Adipocyte (in vitro differentiated cells): ENCODE measurements around the gene SPSB1.

Experiments used
- DNase-seq: peaks from one replicate; pipeline ENCODE4 v3.0.0-alpha.2; 2015; ENCODE audit warnings: low read depth
- H3K27me3 ChIP-seq: replicated peaks from 2 replicates; pipeline ENCODE4 v1.7.0; 2013; ENCODE audit warnings: mild to moderate bottlenecking, low read length, moderate library complexity; ENCODE audit not compliant: control insufficient read depth, insufficient read depth
- H3K36me3 ChIP-seq: 2 replicates; pipeline ENCODE4 v1.7.0; 2013; ENCODE audit warnings: low read length, mild to moderate bottlenecking, moderate library complexity; ENCODE audit not compliant: control insufficient read depth, insufficient read depth, severe bottlenecking
- H3K4me1 ChIP-seq: 2 replicates; pipeline ENCODE4 v1.7.0; 2013; ENCODE audit warnings: mild to moderate bottlenecking, low read length, moderate library complexity; ENCODE audit not compliant: control insufficient read depth, insufficient read depth
- H3K4me3 ChIP-seq: 2 replicates; pipeline ENCODE4 v1.7.0; 2013; ENCODE audit warnings: mild to moderate bottlenecking, low read length, moderate library complexity
- H3K9ac ChIP-seq: 2 replicates; pipeline ENCODE4 v1.7.0; 2013; ENCODE audit warnings: mild to moderate bottlenecking, low read length, moderate library complexity
- H3K9me3 ChIP-seq: 2 replicates; pipeline ENCODE4 v1.7.0; 2013; ENCODE audit warnings: mild to moderate bottlenecking, low read length, moderate library complexity; ENCODE audit not compliant: control insufficient read depth

The SPSB1 gene

DNA sequence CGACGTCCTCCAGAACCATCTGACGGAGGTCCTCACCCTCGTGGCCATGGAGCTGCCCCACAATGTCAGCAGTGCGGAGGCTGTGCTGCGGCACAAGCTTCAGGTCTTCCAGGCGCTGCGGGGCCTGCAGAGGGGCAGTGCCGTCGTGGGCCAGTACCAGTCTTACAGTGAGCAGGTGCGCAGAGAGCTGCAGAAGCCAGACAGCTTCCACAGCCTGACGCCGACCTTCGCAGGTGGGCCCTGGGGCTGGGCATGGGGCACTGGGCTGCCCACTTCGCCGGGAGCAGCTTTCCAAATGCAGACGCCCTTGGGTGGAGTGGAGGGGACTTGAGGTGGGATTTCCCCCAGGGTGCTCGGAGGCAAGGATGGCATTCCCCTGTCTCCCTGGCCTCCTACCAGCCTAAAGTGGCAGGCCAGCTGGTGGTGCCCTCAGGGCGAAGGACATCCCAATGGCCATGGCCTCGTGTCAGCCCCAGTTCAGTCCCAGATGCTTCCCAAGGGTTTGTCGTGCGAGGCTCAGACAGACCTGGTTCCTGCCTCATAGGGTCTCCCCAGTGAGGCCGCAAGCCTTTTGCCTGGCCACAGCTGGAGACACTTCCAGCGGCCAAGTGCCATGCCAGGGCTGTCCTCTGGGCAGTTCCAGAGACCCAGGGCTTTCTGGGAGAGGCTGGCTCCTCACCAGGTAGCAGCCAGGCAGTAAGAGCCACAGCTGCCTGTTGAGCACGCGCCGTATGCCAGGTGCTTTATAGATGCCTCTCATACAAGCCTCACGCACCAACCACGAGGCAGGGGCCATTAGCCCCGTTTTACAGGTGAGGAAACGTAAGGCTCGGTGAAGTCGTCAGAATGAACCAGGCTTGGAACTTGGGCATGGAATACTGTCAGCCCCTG lies 30.4 kb upstream of the SPSB1 start:
- DNase-seq = no peak
- Histone ChIP-seq H3K9me3 (no peaks in the 10 kb centered on the region), H3K4me3 (no peak overlapping the region), H3K27me3 (no peaks in the 10 kb centered on the region), H3K4me1 (peaks cover 7% of the 10 kb centered on the region), H3K36me3 (peaks cover 29% of the 10 kb centered on the region), H3K9ac (no peak overlapping the region)

DNA sequence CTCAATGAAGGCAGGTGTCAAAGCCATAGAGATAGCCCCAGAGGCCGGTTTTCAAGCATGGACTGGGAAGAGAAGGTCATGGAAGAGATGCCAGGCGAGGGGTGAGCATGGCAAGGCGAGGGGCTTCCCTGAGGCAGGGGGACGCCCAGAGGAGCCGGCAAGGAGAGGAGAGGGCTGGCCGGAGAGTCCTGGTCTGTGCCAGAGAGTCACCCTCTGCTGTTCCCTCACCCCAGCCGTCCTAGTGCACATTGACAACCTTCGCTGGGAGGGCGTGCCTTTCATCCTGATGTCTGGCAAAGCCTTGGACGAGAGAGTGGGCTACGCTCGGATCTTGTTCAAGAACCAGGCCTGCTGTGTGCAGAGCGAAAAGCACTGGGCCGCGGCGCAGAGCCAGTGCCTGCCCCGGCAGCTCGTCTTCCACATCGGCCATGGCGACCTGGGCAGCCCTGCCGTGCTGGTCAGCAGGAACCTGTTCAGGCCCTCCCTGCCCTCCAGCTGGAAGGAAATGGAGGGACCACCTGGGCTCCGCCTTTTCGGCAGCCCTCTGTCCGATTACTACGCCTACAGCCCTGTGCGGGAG lies 29.3 kb upstream of the SPSB1 start:
- H3K9ac ChIP-seq = no peak overlapping the region
- H3K4me1 ChIP-seq = peaks cover 7% of the 10 kb centered on the region
- no peak for DNase-seq
- H3K4me3 ChIP-seq = no peak overlapping the region
- peaks cover 29% of the 10 kb centered on the region for H3K36me3 ChIP-seq
- no peaks in the 10 kb centered on the region for H3K9me3 ChIP-seq
- H3K27me3 ChIP-seq = no peaks in the 10 kb centered on the region

DNA sequence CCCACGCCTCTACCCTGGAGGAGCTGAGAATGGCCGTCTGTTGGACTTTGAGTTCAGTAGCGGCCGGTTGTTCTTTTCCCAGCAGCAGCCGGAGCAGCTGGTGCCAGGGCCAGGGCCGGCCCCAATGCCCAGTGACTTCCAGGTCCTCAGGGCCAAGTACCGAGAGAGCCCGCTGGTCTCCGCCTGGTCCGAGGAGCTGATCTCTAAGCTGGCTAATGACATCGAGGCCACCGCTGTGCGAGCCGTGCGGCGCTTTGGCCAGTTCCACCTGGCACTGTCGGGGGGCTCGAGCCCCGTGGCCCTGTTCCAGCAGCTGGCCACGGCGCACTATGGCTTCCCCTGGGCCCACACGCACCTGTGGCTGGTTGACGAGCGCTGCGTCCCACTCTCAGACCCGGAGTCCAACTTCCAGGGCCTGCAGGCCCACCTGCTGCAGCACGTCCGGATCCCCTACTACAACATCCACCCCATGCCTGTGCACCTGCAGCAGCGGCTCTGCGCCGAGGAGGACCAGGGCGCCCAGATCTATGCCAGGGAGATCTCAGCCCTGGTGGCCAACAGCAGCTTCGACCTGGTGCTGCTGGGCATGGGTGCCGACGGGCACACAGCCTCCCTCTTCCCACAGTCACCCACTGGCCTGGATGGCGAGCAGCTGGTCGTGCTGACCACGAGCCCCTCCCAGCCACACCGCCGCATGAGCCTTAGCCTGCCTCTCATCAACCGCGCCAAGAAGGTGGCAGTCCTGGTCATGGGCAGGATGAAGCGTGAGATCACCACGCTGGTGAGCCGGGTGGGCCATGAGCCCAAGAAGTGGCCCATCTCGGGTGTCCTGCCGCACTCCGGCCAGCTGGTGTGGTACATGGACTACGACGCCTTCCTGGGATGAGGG lies 28.5 kb upstream of the SPSB1 start:
- no peaks in the 10 kb centered on the region for H3K9me3 ChIP-seq
- DNase-seq = no peak
- H3K36me3 ChIP-seq = peaks cover 33% of the 10 kb centered on the region
- H3K9ac ChIP-seq = no peak overlapping the region
- no peaks in the 10 kb centered on the region for H3K27me3 ChIP-seq
- peaks cover 7% of the 10 kb centered on the region for H3K4me1 ChIP-seq
- H3K4me3 ChIP-seq = no peak overlapping the region

DNA sequence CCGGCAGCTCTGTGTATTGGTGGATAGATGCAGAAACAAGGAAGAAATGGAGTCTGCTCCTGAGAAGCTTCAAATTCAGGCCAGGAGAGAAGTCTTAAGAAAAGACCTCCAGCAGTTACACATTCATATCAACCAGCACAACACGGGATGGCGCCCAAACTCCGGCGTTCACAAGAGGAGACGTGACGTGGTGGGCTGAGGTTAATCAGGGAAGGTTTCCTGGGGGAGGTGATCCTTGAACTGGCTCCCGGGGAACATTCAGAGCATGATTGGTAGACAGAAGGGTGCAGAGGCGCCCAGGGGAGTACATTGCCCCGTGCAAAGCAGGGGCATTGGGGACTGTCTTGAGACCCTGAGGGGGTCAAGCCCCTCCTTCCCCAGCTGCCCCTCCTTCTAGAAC lies 27.7 kb upstream of the SPSB1 start:
- Histone ChIP-seq H3K9me3 (no peaks in the 10 kb centered on the region), H3K9ac (no peak overlapping the region), H3K4me3 (no peak overlapping the region), H3K36me3 (peaks cover 36% of the 10 kb centered on the region), H3K4me1 (peaks cover 7% of the 10 kb centered on the region), H3K27me3 (no peaks in the 10 kb centered on the region)
- DNase-seq = no peak

DNA sequence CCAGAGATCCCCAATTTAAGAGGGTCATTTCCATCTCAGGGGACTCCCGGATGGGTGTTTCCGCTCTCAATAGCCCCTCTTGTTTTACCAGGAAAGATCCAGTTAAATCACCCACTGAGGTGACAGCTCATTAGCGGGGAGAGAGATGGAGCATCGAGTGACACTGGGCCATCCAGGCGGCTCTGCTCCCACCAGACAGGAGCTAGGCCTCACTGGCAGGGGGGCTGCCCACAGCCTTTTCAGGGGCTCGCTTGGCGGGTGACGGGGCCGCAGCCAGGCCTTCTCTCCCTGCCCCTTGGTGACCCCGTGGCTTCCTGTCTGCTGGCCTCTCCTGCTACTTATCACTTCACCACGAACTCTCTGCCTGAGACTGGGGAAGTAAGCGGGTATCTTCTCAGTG lies 26.7 kb upstream of the SPSB1 start:
- no peak for DNase-seq
- Histone ChIP-seq H3K4me1 (peaks cover 12% of the 10 kb centered on the region), H3K9me3 (no peaks in the 10 kb centered on the region), H3K27me3 (no peaks in the 10 kb centered on the region), H3K36me3 (peaks cover 36% of the 10 kb centered on the region), H3K4me3 (no peak overlapping the region), H3K9ac (no peak overlapping the region)

DNA sequence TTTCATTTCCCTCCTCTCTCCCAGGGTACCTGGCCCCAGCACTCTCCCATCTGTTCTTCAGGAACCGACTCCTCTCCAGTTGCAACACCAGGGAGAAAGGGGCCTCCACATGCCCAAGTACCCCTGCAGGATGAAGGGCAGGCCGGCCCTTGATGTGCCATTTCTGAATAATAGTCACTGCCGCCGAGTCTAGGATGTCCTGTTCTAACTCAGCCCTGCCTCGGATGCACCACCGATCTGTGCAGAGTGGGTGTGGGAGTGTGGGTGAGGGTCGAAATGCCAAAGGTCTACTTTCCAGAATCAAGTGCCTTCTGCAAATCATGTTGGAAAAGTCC lies 25.4 kb upstream of the SPSB1 start:
- DNase-seq = no peak
- Histone ChIP-seq H3K27me3 (no peaks in the 10 kb centered on the region), H3K4me1 (peaks cover 12% of the 10 kb centered on the region), H3K9ac (no peak overlapping the region), H3K36me3 (peaks cover 34% of the 10 kb centered on the region), H3K4me3 (no peak overlapping the region), H3K9me3 (no peaks in the 10 kb centered on the region)

DNA sequence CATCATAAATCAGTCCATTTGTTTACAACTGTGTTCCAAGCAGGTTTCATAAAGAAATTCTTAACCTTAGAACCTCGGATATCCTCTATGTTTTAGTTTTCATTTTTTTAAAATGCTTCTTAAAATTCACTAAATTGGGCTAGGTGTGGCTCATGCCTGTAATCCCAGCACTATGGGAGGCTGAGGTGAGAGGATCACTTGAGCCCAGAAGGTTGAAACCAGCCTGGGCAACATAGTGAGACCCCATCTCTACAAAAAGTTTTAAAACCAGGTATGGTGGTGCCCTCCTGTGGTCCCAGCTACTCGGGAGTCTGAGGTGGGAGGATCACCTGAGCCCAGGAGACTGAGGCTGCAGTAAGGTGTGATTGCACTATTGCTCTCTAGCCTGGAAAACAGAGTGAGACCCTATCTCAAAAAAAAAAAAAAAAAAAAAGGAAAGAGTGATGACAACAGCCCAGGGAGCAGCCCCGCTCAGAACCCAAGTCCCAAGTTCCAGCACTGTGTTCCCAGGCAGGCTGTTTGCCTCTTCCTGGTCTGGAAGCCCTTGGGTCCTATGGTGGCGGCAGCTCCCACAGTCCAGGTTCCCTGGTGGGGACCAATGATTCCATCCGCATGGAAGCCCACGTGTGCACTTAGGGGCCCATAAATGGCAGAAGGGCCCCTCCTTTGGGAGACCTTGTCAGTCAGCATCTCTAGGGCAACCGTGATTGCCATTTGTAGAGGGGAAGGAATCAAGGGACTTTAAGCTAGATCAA lies 24.7 kb upstream of the SPSB1 start:
- DNase-seq = no peak
- Histone ChIP-seq H3K36me3 (peaks cover 27% of the 10 kb centered on the region), H3K4me3 (no peak overlapping the region), H3K9ac (no peak overlapping the region), H3K27me3 (no peaks in the 10 kb centered on the region), H3K4me1 (peaks cover 12% of the 10 kb centered on the region), H3K9me3 (no peaks in the 10 kb centered on the region)

DNA sequence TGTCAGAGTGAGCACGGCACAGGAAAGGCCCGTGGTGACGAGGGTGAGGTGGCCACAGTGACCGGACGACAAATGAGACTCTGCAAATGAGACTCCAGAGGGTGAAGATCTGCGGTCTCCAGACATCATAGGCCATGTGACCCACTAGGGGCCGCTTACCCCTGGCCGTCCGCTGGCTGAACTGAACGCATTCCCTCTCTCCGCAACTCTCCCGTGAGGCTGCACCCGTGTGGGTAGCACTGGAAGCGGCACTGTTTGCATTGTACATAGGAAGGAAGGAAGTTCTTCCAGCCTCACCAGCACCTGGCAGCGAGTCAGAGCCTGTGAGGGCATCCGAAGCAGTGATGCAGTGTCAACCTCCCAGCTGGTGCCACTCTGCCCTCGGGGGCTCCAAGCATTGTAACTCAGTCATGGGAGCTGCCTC lies 23.6 kb upstream of the SPSB1 start:
- Histone ChIP-seq H3K9me3 (no peaks in the 10 kb centered on the region), H3K4me3 (no peak overlapping the region), H3K9ac (no peak overlapping the region), H3K36me3 (peaks cover 18% of the 10 kb centered on the region), H3K4me1 (peaks cover 12% of the 10 kb centered on the region), H3K27me3 (no peaks in the 10 kb centered on the region)
- no peak for DNase-seq

DNA sequence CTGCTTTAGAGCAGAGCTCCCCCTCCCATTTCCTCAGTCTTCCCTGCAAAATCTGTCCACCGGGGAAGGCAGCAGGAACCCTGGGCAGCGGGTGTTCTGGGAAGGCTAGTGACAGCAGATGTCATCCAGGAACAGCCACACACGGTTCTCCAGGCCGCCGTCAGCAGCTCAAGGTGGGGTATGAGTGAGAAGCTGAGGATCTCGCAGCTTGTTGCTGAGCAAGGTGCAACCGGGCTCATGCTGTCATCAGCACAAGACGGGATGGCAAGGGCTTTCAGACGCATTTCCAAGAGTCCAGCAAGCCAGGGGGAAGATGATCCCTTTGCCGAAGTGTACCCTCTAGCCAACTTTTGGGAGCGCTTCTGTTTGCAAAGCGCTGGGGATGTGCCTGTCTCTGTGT lies 23.0 kb upstream of the SPSB1 start:
- Histone ChIP-seq H3K4me1 (peaks cover 12% of the 10 kb centered on the region), H3K9me3 (no peaks in the 10 kb centered on the region), H3K4me3 (no peak overlapping the region), H3K36me3 (peaks cover 12% of the 10 kb centered on the region), H3K27me3 (no peaks in the 10 kb centered on the region), H3K9ac (no peak overlapping the region)
- no peak for DNase-seq

DNA sequence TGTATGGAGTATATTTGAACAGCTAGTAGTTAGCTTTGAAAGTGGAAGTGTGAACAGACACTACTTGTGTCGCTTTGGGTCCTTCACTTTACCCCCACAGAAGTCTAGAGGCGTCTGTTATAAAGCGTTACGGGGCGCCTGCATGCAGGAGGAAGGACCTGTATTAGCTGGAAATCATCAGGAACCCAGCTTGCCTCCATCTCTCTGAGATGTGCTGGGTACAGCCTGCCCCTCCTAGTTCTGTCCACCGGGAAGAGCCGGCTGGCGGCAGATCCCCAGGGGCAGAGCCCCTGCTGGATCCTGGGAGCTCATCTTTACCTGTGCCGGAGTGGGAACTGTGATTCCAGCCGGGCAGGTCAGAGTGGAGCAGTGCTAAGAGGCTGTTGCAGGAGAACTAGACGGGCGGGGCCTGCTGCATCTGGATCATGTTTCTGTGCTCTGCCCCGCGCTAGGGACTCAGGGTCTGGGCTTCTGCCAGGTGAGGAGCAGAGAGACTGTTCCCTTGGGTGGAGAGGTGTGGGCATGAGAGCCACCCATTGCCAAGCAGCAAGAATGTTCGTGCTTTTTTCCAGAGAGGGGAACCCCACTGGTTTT lies 22.3 kb upstream of the SPSB1 start:
- Histone ChIP-seq H3K9me3 (no peaks in the 10 kb centered on the region), H3K4me3 (no peak overlapping the region), H3K4me1 (peaks cover 18% of the 10 kb centered on the region), H3K27me3 (no peaks in the 10 kb centered on the region), H3K36me3 (peaks cover 7% of the 10 kb centered on the region), H3K9ac (peak overlapping the region; percentile 8)
- peak; percentile 61 for DNase-seq
